COLO668 (cell line): ENCODE measurements around the gene PLEKHD1.
A peak's percentile ranks its signal among the peaks of the same experiment; 100 is the strongest.

Source experiments
- DNase-seq: peaks from one replicate; lab custom pipeline; 2025; ENCODE audit not compliant: unreplicated experiment; lab: John Stamatoyannopoulos, UW

PLEKHD1 gene

GRCh38 chr14:69547701-69548348, 63.3 kb downstream of the PLEKHD1 start:
- peak; percentile 21 for DNase-seq

GRCh38 chr14:69548566-69548965, 64.0 kb downstream of the PLEKHD1 start:
- no peak for DNase-seq

GRCh38 chr14:69551511-69551910, 67.0 kb downstream of the PLEKHD1 start:
- DNase-seq: no peak

- no peak for DNase-seq
These were observed 68.7 kb downstream of the PLEKHD1 start for GRCh38 chr14:69553252-69553651.

- DNase-seq: no peak
These were observed 70.0 kb downstream of the PLEKHD1 start for GRCh38 chr14:69554500-69554899.

- DNase-seq: no peak
These were observed 74.2 kb downstream of the PLEKHD1 start for GRCh38 chr14:69558774-69559173.

- DNase-seq: peak; percentile 50
These were observed 75.1 kb downstream of the PLEKHD1 start for GRCh38 chr14:69559581-69560011.

GRCh38 chr14:69560826-69561225, 76.3 kb downstream of the PLEKHD1 start:
- no peak for DNase-seq

GRCh38 chr14:69561893-69562292, 77.4 kb downstream of the PLEKHD1 start:
- no peak for DNase-seq

- no peak for DNase-seq
These were observed 83.0 kb downstream of the PLEKHD1 start for GRCh38 chr14:69567563-69567962.

- DNase-seq: no peak
These were observed 85.3 kb downstream of the PLEKHD1 start for GRCh38 chr14:69569859-69570258.

- DNase-seq: no peak
These were observed 86.4 kb downstream of the PLEKHD1 start for GRCh38 chr14:69570836-69571330.

- DNase-seq: peak; percentile 89
These were observed 87.0 kb downstream of the PLEKHD1 start for GRCh38 chr14:69571449-69572029.

- DNase-seq: peak; percentile 94
These were observed 87.7 kb downstream of the PLEKHD1 start for GRCh38 chr14:69572030-69572840.

GRCh38 chr14:69572841-69573135, 88.3 kb downstream of the PLEKHD1 start:
- DNase-seq: peak; percentile 58

- DNase-seq: no peak
These were observed 88.8 kb downstream of the PLEKHD1 start for GRCh38 chr14:69573205-69573830.

GRCh38 chr14:69573831-69574262, 89.3 kb downstream of the PLEKHD1 start:
- DNase-seq: peak; percentile 73

- DNase-seq: peak; percentile 93
These were observed 89.9 kb downstream of the PLEKHD1 start, which contains the start of gene CCDC177 for GRCh38 chr14:69574263-69574953. TSS of gene CCDC177 (minus strand) at chr14:69574871. CDS start at chr14:69573622, 1,249 bp downstream.

GRCh38 chr14:69574954-69575295, 90.4 kb downstream of the PLEKHD1 start:
- no peak for DNase-seq

- no peak for DNase-seq
These were observed 94.9 kb downstream of the PLEKHD1 start for GRCh38 chr14:69579476-69579875.

GRCh38 chr14:69580009-69580577, 95.6 kb downstream of the PLEKHD1 start:
- DNase-seq: peak; percentile 52
